ENCODE data around the gene SCRN1.

SCRN1 gene

GRCh38 chr7:29991937-29992336 lies 2.3 kb upstream of the SCRN1 start:
- TF ChIP-seq CTCF (IDR thresholded peaks at IDR 0.05; ENCODE audit: low read depth, low read length, missing control alignments): no peak
- H3K4me3 ChIP-seq (ENCODE audit: low read depth, low read length): no peak overlapping the region
- no peak for DNase-seq (ENCODE audit: low read depth)

- no peak overlapping the region for H3K4me3 ChIP-seq (ENCODE audit: low read depth, low read length)
- no peak for DNase-seq (ENCODE audit: low read depth)
- no peak for TF ChIP-seq CTCF (IDR thresholded peaks at IDR 0.05; ENCODE audit: low read depth, low read length, missing control alignments)
These were observed 1.3 kb upstream of the SCRN1 start for GRCh38 chr7:29990931-29991330.

GRCh38 chr7:29988424-29989256 lies 961 bp downstream of the SCRN1 start:
- peak; percentile 68 for DNase-seq (ENCODE audit: low read depth)
- TF ChIP-seq CTCF (IDR thresholded peaks at IDR 0.05; ENCODE audit: low read depth, low read length, missing control alignments): no peak
- peak overlapping the region; percentile 75 for H3K4me3 ChIP-seq (ENCODE audit: low read depth, low read length)

- DNase-seq (ENCODE audit: low read depth): no peak
- peak overlapping the region; percentile 75 for H3K4me3 ChIP-seq (ENCODE audit: low read depth, low read length)
- no peak for TF ChIP-seq CTCF (IDR thresholded peaks at IDR 0.05; ENCODE audit: low read depth, low read length, missing control alignments)
These were observed 1.7 kb downstream of the SCRN1 start for GRCh38 chr7:29987811-29988317.

GRCh38 chr7:29987083-29987482 lies 2.5 kb downstream of the SCRN1 start:
- peak overlapping the region; percentile 9; the same call in 1 of the 2 replicates for H3K4me3 ChIP-seq (ENCODE audit: low read depth, low read length)
- DNase-seq (ENCODE audit: low read depth): no peak
- TF ChIP-seq CTCF (IDR thresholded peaks at IDR 0.05; ENCODE audit: low read depth, low read length, missing control alignments): no peak

- no peak for TF ChIP-seq CTCF (IDR thresholded peaks at IDR 0.05; ENCODE audit: low read depth, low read length, missing control alignments)
- no peak for DNase-seq (ENCODE audit: low read depth)
- H3K4me3 ChIP-seq (ENCODE audit: low read depth, low read length): no peak overlapping the region
These were observed 9.4 kb downstream of the SCRN1 start for GRCh38 chr7:29980151-29980550.

All from GM12864 (cell line).